Measurements from ENCODE around the gene PABPN1. TPM values are rescaled to one million over a fixed set of nuclear protein-coding genes. Genes with fewer than 3 reads are reported as not detected.

Gene PABPN1
- total RNA-seq, 1 experiment from 2014 or later, result 287 TPM

GRCh38 chr14:23281247-23281646 lies 40.0 kb upstream of the PABPN1 start:
- Histone ChIP-seq H3K4me3 (ENCODE audit: low read depth, low read length, poor library complexity, severe bottlenecking) (no peak overlapping the region), H3K9me3 (ENCODE audit: low read depth, low read length, poor library complexity, severe bottlenecking) (no peaks in the 10 kb centered on the region), H3K4me1 (ENCODE audit: insufficient read depth, low read length, poor library complexity, severe bottlenecking) (peaks cover 6% of the 10 kb centered on the region), H3K27ac (ENCODE audit: low read depth, low read length, poor library complexity, severe bottlenecking) (no peak overlapping the region), H3K36me3 (ENCODE audit: insufficient read depth, low read length, poor library complexity, severe bottlenecking) (no peaks in the 10 kb centered on the region), H3K27me3 (replicated peaks; ENCODE audit: insufficient read depth, low read depth, low read length, poor library complexity) (no peaks in the 10 kb centered on the region)
- POLR2A ChIA-PET (ENCODE audit: low non-redundant PET), result no interaction called here
- CTCF ChIA-PET, result no interaction called here
- intact Hi-C loops (cut with micrococcal nuclease; ENCODE audit: unreplicated experiment), result no loop called here
- BruUV-seq (replicated peaks), result no TSS peak
- no peak for DNase-seq (ENCODE audit: low spot score)
- TF ChIP-seq CTCF (conservative IDR thresholded peaks at IDR 0.05; ENCODE audit: low read depth, low read length), result no peak
- TF ChIP-seq EZH2 (IDR thresholded peaks at IDR 0.05; ENCODE audit: borderline replicate concordance, low read depth, low read length, poor library complexity, severe bottlenecking), result no peak

- H3K36me3 ChIP-seq (ENCODE audit: insufficient read depth, low read length, poor library complexity, severe bottlenecking), result no peaks in the 10 kb centered on the region
- DNase-seq (ENCODE audit: low spot score), result no peak
- H3K4me3 ChIP-seq (ENCODE audit: low read depth, low read length, poor library complexity, severe bottlenecking), result peak overlapping the region; percentile 98
- TSS peak; percentile 44 for BruUV-seq (replicated peaks)
- ChIA-PET POLR2A (ENCODE audit: low non-redundant PET) (interaction anchor here (0.5 kb wide), 1 partner anchor 69 kb away, joined by 4 read pairs; no protein-coding TSS in a partner anchor), CTCF (interaction anchor here (0.6 kb wide), 1 partner anchor 16 kb away, joined by 4 read pairs; no protein-coding TSS in a partner anchor)
- intact Hi-C loops (cut with micrococcal nuclease; ENCODE audit: unreplicated experiment), result no loop called here
- no peaks in the 10 kb centered on the region for H3K27me3 ChIP-seq (replicated peaks; ENCODE audit: insufficient read depth, low read depth, low read length, poor library complexity)
- peak overlapping the region; percentile 87 for H3K27ac ChIP-seq (ENCODE audit: low read depth, low read length, poor library complexity, severe bottlenecking)
- no peaks in the 10 kb centered on the region for H3K9me3 ChIP-seq (ENCODE audit: low read depth, low read length, poor library complexity, severe bottlenecking)
- peaks cover 11% of the 10 kb centered on the region for H3K4me1 ChIP-seq (ENCODE audit: insufficient read depth, low read length, poor library complexity, severe bottlenecking)
- TF ChIP-seq EZH2 (IDR thresholded peaks at IDR 0.05; ENCODE audit: borderline replicate concordance, low read depth, low read length, poor library complexity, severe bottlenecking), result no peak
- no peak for TF ChIP-seq CTCF (conservative IDR thresholded peaks at IDR 0.05; ENCODE audit: low read depth, low read length)
These were observed 36.4 kb upstream of the PABPN1 start for GRCh38 chr14:23284654-23285529.

- no peaks in the 10 kb centered on the region for H3K9me3 ChIP-seq (ENCODE audit: low read depth, low read length, poor library complexity, severe bottlenecking)
- peaks cover 6% of the 10 kb centered on the region for H3K4me1 ChIP-seq (ENCODE audit: insufficient read depth, low read length, poor library complexity, severe bottlenecking)
- no peak for DNase-seq (ENCODE audit: low spot score)
- BruUV-seq (replicated peaks), result no TSS peak
- peak overlapping the region; percentile 87 for H3K27ac ChIP-seq (ENCODE audit: low read depth, low read length, poor library complexity, severe bottlenecking)
- intact Hi-C loops (cut with micrococcal nuclease; ENCODE audit: unreplicated experiment), result no loop called here
- H3K4me3 ChIP-seq (ENCODE audit: low read depth, low read length, poor library complexity, severe bottlenecking), result peak overlapping the region; percentile 98
- H3K27me3 ChIP-seq (replicated peaks; ENCODE audit: insufficient read depth, low read depth, low read length, poor library complexity), result no peaks in the 10 kb centered on the region
- no peaks in the 10 kb centered on the region for H3K36me3 ChIP-seq (ENCODE audit: insufficient read depth, low read length, poor library complexity, severe bottlenecking)
- TF ChIP-seq EZH2 (IDR thresholded peaks at IDR 0.05; ENCODE audit: borderline replicate concordance, low read depth, low read length, poor library complexity, severe bottlenecking), result no peak
- TF ChIP-seq CTCF (conservative IDR thresholded peaks at IDR 0.05; ENCODE audit: low read depth, low read length), result no peak
- POLR2A ChIA-PET (ENCODE audit: low non-redundant PET), result interaction anchor here (0.5 kb wide), 1 partner anchor 69 kb away, joined by 4 read pairs; no protein-coding TSS in a partner anchor
- CTCF ChIA-PET, result interaction anchor here (0.5 to 1.2 kb wide), 2 partner anchors 10 to 165 kb away, joined by 3 to 8 read pairs; no protein-coding TSS in a partner anchor
These were observed 35.7 kb upstream of the PABPN1 start for GRCh38 chr14:23285530-23286019.

Data from A673 (cell line).